GM12892 (cell line): ENCODE data around the gene CACNG4.

ENCODE experiments used
- POLR2A ChIP-seq: IDR thresholded peaks from 2 replicates; pipeline ENCODE4 v1.6.1; 2011; ENCODE audit warnings: low read depth, low read length, control low read depth
- TAF1 ChIP-seq: IDR thresholded peaks from 2 replicates; pipeline ENCODE4 v1.6.1; 2011; ENCODE audit warnings: low read depth, mild to moderate bottlenecking, control low read depth, low read length, borderline replicate concordance

- TF ChIP-seq POLR2A (no peak), TAF1 (no peak)
Measured at GRCh38 chr17:66939461-66940114, 24.9 kb upstream of the CACNG4 start.
